ENCODE measurements around the gene RACK1. TPM values are rescaled to one million over a fixed set of nuclear protein-coding genes. Genes with fewer than 3 reads are reported as not detected.
"Not testable (repeated sequence)": the region's sequence is repeated elsewhere in the genome, so short reads cannot be mapped to it uniquely, and the experiment has no call there.

The RACK1 gene
- polyA plus RNA-seq, 2 donors: 1,414 to 2,271 TPM

- WGBS, 2 donors: 73 to 79% methylated on average over 10 to 11 of the region's 11 CpGs
- H3K27me3 ChIP-seq (ENCODE audit: control insufficient read depth in 1 of 2, insufficient read depth in 2 of 2, low read length in 2 of 2): not testable (repeated sequence)
Observed at GRCh38 chr5:181210148-181210547, 33.6 kb downstream of the RACK1 start.

GRCh38 chr5:181209006-181209405 is 34.7 kb downstream of the RACK1 start:
- H3K27ac ChIP-seq (ENCODE audit: low read depth in 2 of 2, low read length in 1 of 2); H3K27me3 ChIP-seq (ENCODE audit: control insufficient read depth in 1 of 2, insufficient read depth in 2 of 2, low read length in 2 of 2): not testable (repeated sequence)
- 81 to 88% methylated on average over 23 to 24 of the region's 24 CpGs for WGBS, 2 donors

More at GRCh38 chr5:181210148-181210547, 33.6 kb downstream of the RACK1 start:
- H3K36me3 ChIP-seq (ENCODE audit: control insufficient read depth in 2 of 2, insufficient read depth in 2 of 2, low read length in 1 of 2); H3K4me1 ChIP-seq (ENCODE audit: control insufficient read depth in 2 of 2, insufficient read depth in 2 of 2, low read length in 1 of 2); H3K27ac ChIP-seq (ENCODE audit: low read depth in 2 of 2, low read length in 1 of 2); H3K4me3 ChIP-seq (ENCODE audit: low read depth in 1 of 2, low read length in 2 of 2); H3K9me3 ChIP-seq (ENCODE audit: control insufficient read depth in 2 of 2, insufficient read depth in 1 of 2, low read depth in 1 of 2, low read length in 1 of 2): not testable (repeated sequence)

GRCh38 chr5:181207960-181208253 is 35.8 kb downstream of the RACK1 start:
- no peaks in the 10 kb centered on the region for H3K36me3 ChIP-seq (ENCODE audit: control insufficient read depth in 2 of 2, insufficient read depth in 2 of 2, low read length in 1 of 2)
- peaks cover 0 to 14% of the 10 kb centered on the region in 2 donors for H3K4me1 ChIP-seq (ENCODE audit: control insufficient read depth in 2 of 2, insufficient read depth in 2 of 2, low read length in 1 of 2)
- H3K27ac ChIP-seq (ENCODE audit: low read depth in 2 of 2, low read length in 1 of 2): no peak overlapping the region
- no peaks in the 10 kb centered on the region for H3K9me3 ChIP-seq (ENCODE audit: control insufficient read depth in 2 of 2, insufficient read depth in 1 of 2, low read depth in 1 of 2, low read length in 1 of 2)
- H3K4me3 ChIP-seq (ENCODE audit: low read depth in 1 of 2, low read length in 2 of 2): no peak overlapping the region
- 40 to 46% methylated on average over 3 of the region's 3 CpGs for WGBS, 2 donors
- H3K27me3 ChIP-seq (ENCODE audit: control insufficient read depth in 1 of 2, insufficient read depth in 2 of 2, low read length in 2 of 2): no peaks in the 10 kb centered on the region

More at GRCh38 chr5:181209006-181209405, 34.7 kb downstream of the RACK1 start:
- H3K36me3 ChIP-seq (ENCODE audit: control insufficient read depth in 2 of 2, insufficient read depth in 2 of 2, low read length in 1 of 2); H3K4me3 ChIP-seq (ENCODE audit: low read depth in 1 of 2, low read length in 2 of 2); H3K4me1 ChIP-seq (ENCODE audit: control insufficient read depth in 2 of 2, insufficient read depth in 2 of 2, low read length in 1 of 2); H3K9me3 ChIP-seq (ENCODE audit: control insufficient read depth in 2 of 2, insufficient read depth in 1 of 2, low read depth in 1 of 2, low read length in 1 of 2): not testable (repeated sequence)

GRCh38 chr5:181207214-181207959 is 36.3 kb downstream of the RACK1 start:
- 0% methylated on average over 36 of the region's 36 CpGs for whole genome bisulfite sequencing, 2 donors
- Histone ChIP-seq H3K27me3 (ENCODE audit: control insufficient read depth in 1 of 2, insufficient read depth in 2 of 2, low read length in 2 of 2) (no peaks in the 10 kb centered on the region), H3K4me1 (ENCODE audit: control insufficient read depth in 2 of 2, insufficient read depth in 2 of 2, low read length in 1 of 2) (peaks cover 0 to 14% of the 10 kb centered on the region in 2 donors), H3K4me3 (ENCODE audit: low read depth in 1 of 2, low read length in 2 of 2) (peak overlapping the region; percentile 54 to 61), H3K36me3 (ENCODE audit: control insufficient read depth in 2 of 2, insufficient read depth in 2 of 2, low read length in 1 of 2) (no peaks in the 10 kb centered on the region), H3K27ac (ENCODE audit: low read depth in 2 of 2, low read length in 1 of 2) (peak overlapping the region; percentile 47 to 86), H3K9me3 (ENCODE audit: control insufficient read depth in 2 of 2, insufficient read depth in 1 of 2, low read depth in 1 of 2, low read length in 1 of 2) (no peaks in the 10 kb centered on the region)

- Histone ChIP-seq H3K27me3 (ENCODE audit: control insufficient read depth in 1 of 2, insufficient read depth in 2 of 2, low read length in 2 of 2) (no peaks in the 10 kb centered on the region), H3K36me3 (ENCODE audit: control insufficient read depth in 2 of 2, insufficient read depth in 2 of 2, low read length in 1 of 2) (peaks cover 0 to 2% of the 10 kb centered on the region in 2 donors), H3K4me3 (ENCODE audit: low read depth in 1 of 2, low read length in 2 of 2) (peak overlapping the region; percentile 61 to 77), H3K4me1 (ENCODE audit: control insufficient read depth in 2 of 2, insufficient read depth in 2 of 2, low read length in 1 of 2) (peaks cover 0 to 14% of the 10 kb centered on the region in 2 donors), H3K9me3 (ENCODE audit: control insufficient read depth in 2 of 2, insufficient read depth in 1 of 2, low read depth in 1 of 2, low read length in 1 of 2) (no peaks in the 10 kb centered on the region), H3K27ac (ENCODE audit: low read depth in 2 of 2, low read length in 1 of 2) (peak overlapping the region; percentile 65 to 66)
- WGBS, 2 donors: 13 to 20% methylated on average over 37 of the region's 37 CpGs
Observed at GRCh38 chr5:181205761-181206649, 37.7 kb downstream of the RACK1 start.

GRCh38 chr5:181204826-181205760 is 38.6 kb downstream of the RACK1 start, which contains the start of gene TRIM7:
Gene TRIM7, minus strand, starts transcription at chr5:181205196. Its CDS starts 86 bp downstream, at chr5:181205110.
- peak within 1 kb of the TSS; percentile 61 to 77 for H3K4me3 ChIP-seq (ENCODE audit: low read depth in 1 of 2, low read length in 2 of 2)
- peaks cover 0 to 14% of the 10 kb centered on the region in 2 donors for H3K4me1 ChIP-seq (ENCODE audit: control insufficient read depth in 2 of 2, insufficient read depth in 2 of 2, low read length in 1 of 2)
- peaks cover 0 to 5% of the 10 kb centered on the region in 2 donors for H3K36me3 ChIP-seq (ENCODE audit: control insufficient read depth in 2 of 2, insufficient read depth in 2 of 2, low read length in 1 of 2)
- H3K27me3 ChIP-seq (ENCODE audit: control insufficient read depth in 1 of 2, insufficient read depth in 2 of 2, low read length in 2 of 2): no peaks in the 10 kb centered on the region
- H3K27ac ChIP-seq (ENCODE audit: low read depth in 2 of 2, low read length in 1 of 2): peak within 1 kb of the TSS; percentile 76 to 80
- H3K9me3 ChIP-seq (ENCODE audit: control insufficient read depth in 2 of 2, insufficient read depth in 1 of 2, low read depth in 1 of 2, low read length in 1 of 2): no peaks in the 10 kb centered on the region
- WGBS, 2 donors: 1% methylated on average over 71 to 94 of the region's 94 CpGs

GRCh38 chr5:181204113-181204825 is 39.4 kb downstream of the RACK1 start:
- no peaks in the 10 kb centered on the region for H3K27me3 ChIP-seq (ENCODE audit: control insufficient read depth in 1 of 2, insufficient read depth in 2 of 2, low read length in 2 of 2)

GRCh38 chr5:181203777-181204112 is 40.0 kb downstream of the RACK1 start:
- H3K36me3 ChIP-seq (ENCODE audit: control insufficient read depth in 2 of 2, insufficient read depth in 2 of 2, low read length in 1 of 2): peaks cover 0 to 14% of the 10 kb centered on the region in 2 donors
- no peaks in the 10 kb centered on the region for H3K9me3 ChIP-seq (ENCODE audit: control insufficient read depth in 2 of 2, insufficient read depth in 1 of 2, low read depth in 1 of 2, low read length in 1 of 2)
- 7 to 8% methylated on average over 17 of the region's 17 CpGs for WGBS, 2 donors
- no peaks in the 10 kb centered on the region for H3K27me3 ChIP-seq (ENCODE audit: control insufficient read depth in 1 of 2, insufficient read depth in 2 of 2, low read length in 2 of 2)
- peaks cover 0 to 14% of the 10 kb centered on the region in 2 donors for H3K4me1 ChIP-seq (ENCODE audit: control insufficient read depth in 2 of 2, insufficient read depth in 2 of 2, low read length in 1 of 2)
- peak overlapping the region; percentile 61 to 77 for H3K4me3 ChIP-seq (ENCODE audit: low read depth in 1 of 2, low read length in 2 of 2)
- peak overlapping the region; percentile 76 to 80 for H3K27ac ChIP-seq (ENCODE audit: low read depth in 2 of 2, low read length in 1 of 2)

More at GRCh38 chr5:181204113-181204825, 39.4 kb downstream of the RACK1 start:
- peaks cover 0 to 14% of the 10 kb centered on the region in 2 donors for H3K4me1 ChIP-seq (ENCODE audit: control insufficient read depth in 2 of 2, insufficient read depth in 2 of 2, low read length in 1 of 2)
- H3K27ac ChIP-seq (ENCODE audit: low read depth in 2 of 2, low read length in 1 of 2): peak overlapping the region; percentile 76 to 80
- H3K36me3 ChIP-seq (ENCODE audit: control insufficient read depth in 2 of 2, insufficient read depth in 2 of 2, low read length in 1 of 2): peaks cover 0 to 11% of the 10 kb centered on the region in 2 donors
- H3K4me3 ChIP-seq (ENCODE audit: low read depth in 1 of 2, low read length in 2 of 2): peak overlapping the region; percentile 61 to 77
- 1 to 3% methylated on average over 53 to 67 of the region's 67 CpGs for WGBS, 2 donors
- no peaks in the 10 kb centered on the region for H3K9me3 ChIP-seq (ENCODE audit: control insufficient read depth in 2 of 2, insufficient read depth in 1 of 2, low read depth in 1 of 2, low read length in 1 of 2)

Measured in esophagus (tissue), 2 donors.